ENCODE data around the gene ECE2.
A peak's percentile ranks its signal among the peaks of the same experiment; 100 is the strongest.
"Not testable (repeated sequence)": the region's sequence is repeated elsewhere in the genome, so short reads cannot be mapped to it uniquely, and the experiment has no call there.

Gene ECE2

GRCh38 chr3:184267249-184267648 lies 8.6 kb upstream of the ECE2 start:
- DNase-seq (ENCODE audit: low read depth, low spot score): not testable (repeated sequence)

- DNase-seq (ENCODE audit: low read depth, low spot score): no peak
Measured at GRCh38 chr3:184272269-184272668, 3.6 kb upstream of the ECE2 start.

DNA sequence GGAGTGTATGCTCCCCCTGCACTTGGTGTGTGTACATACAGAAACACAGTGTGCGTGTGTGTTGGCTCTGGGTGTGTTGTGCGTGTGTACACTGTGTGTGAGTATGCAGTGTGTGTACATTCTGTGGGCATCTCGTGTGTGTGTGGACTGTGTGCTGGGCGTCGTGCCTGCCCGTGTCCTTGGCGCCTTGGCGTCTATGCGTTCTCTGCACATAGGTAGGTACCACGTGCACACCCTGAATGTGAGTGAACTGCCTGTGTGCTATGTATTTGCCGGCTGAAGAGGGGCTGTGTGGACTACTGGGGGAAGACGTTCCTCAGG lies 481 bp upstream of the ECE2 start:
- no peak for DNase-seq (ENCODE audit: low read depth, low spot score)

DNA sequence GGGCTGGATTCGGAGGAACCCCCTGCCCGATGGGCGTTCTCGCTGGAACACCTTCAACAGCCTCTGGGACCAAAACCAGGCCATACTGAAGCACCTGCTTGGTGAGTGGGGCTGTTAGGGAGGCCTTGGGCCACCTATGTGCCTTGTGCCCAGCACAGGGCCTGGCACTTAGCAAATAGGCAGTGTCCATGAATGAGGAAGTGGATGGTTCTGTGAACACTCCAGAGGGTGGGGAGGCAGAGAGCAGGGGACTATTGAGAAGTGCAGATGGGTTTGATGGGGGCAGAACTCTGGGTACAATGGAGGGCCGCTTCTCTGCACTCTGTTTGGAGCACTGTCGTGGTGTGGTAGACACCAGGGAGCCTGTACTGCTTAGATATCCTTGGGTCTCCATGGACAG lies 1.5 kb downstream of the ECE2 start:
- DNase-seq (ENCODE audit: low read depth, low spot score): no peak

DNA sequence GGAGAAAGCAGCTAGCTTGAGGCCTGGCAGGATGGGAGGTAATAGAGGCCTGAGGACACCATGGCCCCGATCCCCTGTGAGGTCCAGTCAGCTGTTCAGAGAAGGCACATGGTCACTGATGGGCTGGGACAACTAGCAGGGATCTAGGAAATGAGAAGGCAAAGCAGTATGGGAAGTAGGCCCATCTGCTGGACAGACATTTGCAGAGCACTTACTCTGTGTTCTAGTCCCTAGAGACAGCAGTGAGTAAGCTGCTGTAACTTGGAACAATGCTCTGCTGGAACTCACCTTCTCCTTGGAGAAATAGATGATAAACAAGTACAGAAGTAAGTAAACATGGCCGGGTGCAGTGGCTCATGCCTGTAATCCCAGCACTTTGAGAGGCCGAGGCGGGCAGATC lies 7.1 kb downstream of the ECE2 start:
- DNase-seq (ENCODE audit: low read depth, low spot score): no peak

DNA sequence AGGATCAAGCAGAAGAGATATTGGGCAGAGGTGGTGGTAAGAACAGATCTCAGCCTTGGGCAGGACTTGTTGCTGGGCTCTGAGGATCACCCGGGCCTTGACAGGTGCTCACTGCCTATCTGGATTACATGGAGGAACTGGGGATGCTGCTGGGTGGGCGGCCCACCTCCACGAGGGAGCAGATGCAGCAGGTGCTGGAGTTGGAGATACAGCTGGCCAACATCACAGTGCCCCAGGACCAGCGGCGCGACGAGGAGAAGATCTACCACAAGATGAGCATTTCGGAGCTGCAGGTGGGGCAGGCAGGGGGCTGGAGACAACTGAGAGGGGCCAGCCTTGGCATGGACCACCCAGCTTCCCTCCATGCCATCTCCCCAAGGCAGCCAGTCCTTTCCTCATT lies 7.9 kb downstream of the ECE2 start:
- DNase-seq (ENCODE audit: low read depth, low spot score): no peak

- peak; percentile 81 for DNase-seq (ENCODE audit: low read depth, low spot score)
Measured at GRCh38 chr3:184284696-184285095, 8.9 kb downstream of the ECE2 start.

DNA sequence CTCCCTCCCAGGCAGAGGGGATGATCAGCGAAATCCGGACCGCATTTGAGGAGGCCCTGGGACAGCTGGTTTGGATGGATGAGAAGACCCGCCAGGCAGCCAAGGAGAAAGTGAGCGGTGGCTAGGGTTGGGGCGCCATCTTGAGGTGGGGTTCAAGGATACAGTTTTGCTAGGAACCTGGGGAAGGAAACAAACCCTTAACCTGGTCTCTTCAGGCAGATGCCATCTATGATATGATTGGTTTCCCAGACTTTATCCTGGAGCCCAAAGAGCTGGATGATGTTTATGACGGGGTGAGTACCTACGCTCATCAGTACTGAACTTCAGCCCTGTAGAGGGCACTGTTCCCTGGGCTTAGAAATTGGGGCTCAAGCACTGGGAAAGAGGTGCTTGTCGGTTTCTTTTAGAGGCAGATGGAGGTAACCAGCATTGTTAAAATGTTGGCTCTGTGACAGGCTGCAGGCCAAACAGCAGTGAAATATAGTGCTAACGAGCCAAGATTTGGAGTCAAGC lies 13.7 kb downstream of the ECE2 start:
- peak; percentile 67 for DNase-seq (ENCODE audit: low read depth, low spot score)

DNA sequence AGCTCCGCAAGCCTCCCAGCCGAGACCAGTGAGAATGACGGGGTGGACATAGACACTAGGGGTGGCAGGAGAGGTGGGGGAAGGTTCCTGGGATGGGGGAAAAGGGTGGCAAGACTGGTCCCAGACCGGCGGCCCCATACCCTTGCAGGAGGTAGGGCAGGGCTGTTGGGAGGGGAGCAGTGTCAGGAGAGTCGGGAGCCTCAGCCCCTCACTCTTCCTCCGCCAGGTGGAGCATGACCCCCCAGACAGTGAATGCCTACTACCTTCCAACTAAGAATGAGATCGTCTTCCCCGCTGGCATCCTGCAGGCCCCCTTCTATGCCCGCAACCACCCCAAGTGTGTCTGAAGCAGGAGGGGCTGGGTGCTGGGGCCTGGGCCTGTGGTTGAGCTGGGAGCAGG lies 14.5 kb downstream of the ECE2 start:
- no peak for DNase-seq (ENCODE audit: low read depth, low spot score)

DNA sequence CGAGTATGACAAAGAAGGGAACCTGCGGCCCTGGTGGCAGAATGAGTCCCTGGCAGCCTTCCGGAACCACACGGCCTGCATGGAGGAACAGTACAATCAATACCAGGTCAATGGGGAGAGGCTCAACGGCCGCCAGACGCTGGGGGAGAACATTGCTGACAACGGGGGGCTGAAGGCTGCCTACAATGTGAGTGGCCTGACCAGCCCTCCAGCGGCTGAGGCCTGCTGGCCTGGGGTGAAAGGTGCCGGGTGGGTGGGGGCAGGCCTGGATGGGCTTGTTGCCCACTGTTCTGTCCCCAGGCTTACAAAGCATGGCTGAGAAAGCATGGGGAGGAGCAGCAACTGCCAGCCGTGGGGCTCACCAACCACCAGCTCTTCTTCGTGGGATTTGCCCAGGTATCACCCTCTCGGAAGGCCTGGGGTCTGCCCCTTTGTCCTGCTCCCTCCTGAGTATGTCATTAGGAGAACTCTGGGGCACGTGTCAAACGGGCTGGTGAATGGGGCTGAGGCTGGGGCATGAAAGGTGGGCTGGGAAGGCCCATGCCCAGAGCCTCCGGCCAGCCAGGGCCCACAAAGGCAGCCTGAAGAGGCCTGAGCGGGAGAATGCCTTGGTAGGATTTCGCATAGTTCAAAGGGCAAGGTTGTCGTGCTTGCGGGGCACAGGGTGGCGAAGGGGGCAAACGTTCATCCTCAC lies 15.4 kb downstream of the ECE2 start:
- no peak for DNase-seq (ENCODE audit: low read depth, low spot score)

DNA sequence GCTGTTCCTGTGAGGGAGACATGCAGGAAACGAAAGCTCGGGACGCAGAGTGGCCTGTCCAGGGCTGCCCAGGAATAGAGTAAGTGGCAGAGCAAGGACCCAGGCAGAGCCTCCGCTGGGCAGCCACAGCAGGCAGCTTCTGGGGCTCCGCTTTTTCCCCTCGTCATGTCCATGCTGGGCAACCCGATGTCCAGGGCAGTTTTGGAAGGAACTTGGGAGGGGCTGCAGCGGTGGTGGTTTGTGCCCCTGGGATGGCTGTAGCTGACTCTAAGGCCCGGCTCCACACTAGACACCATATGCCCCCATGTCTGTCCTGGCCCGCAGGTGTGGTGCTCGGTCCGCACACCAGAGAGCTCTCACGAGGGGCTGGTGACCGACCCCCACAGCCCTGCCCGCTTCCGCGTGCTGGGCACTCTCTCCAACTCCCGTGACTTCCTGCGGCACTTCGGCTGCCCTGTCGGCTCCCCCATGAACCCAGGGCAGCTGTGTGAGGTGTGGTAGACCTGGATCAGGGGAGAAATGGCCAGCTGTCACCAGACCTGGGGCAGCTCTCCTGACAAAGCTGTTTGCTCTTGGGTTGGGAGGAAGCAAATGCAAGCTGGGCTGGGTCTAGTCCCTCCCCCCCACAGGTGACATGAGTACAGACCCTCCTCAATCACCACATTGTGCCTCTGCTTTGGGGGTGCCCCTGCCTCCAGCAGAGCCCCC lies 16.1 kb downstream of the ECE2 start:
- DNase-seq (ENCODE audit: low read depth, low spot score): no peak

DNA sequence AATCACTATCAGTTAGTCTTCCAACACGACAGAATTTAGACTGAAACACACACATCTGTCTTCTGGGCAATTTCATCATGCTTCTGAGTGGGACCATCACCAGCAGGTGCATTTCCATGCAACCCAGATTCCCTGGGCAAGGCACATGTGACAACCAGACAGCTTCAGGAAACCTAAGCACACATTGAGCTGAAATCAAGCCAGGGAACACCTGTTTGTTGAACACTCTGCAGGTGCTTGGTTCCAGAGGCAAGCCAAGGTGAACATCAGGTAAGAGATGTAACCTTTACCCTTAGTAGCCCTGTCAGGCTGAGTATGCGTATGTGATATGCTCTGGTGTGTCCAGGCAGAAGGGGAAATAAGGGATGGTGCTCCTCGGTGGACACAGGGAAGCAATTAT lies 19.9 kb downstream of the ECE2 start:
- DNase-seq (ENCODE audit: low read depth, low spot score): no peak

DNA sequence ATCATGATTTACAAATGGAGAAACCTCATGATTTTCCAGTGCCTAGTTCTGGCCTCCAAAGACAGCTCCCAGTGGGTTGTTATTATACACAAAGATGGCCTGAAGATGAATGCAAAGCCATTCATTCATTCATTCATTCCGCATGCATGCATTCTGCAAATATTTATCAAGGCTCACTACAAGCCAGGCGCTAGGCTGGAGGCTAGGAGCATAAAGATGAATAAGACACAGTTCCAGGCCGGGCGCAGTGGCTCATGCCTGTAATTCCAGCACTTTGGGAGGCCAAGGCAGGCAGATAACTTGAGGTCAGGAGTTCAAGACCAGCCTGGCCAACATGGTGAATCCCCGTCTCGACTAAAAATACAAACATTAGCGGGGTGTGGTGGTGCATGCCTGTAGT lies 20.8 kb downstream of the ECE2 start:
- no peak for DNase-seq (ENCODE audit: low read depth, low spot score)

DNA sequence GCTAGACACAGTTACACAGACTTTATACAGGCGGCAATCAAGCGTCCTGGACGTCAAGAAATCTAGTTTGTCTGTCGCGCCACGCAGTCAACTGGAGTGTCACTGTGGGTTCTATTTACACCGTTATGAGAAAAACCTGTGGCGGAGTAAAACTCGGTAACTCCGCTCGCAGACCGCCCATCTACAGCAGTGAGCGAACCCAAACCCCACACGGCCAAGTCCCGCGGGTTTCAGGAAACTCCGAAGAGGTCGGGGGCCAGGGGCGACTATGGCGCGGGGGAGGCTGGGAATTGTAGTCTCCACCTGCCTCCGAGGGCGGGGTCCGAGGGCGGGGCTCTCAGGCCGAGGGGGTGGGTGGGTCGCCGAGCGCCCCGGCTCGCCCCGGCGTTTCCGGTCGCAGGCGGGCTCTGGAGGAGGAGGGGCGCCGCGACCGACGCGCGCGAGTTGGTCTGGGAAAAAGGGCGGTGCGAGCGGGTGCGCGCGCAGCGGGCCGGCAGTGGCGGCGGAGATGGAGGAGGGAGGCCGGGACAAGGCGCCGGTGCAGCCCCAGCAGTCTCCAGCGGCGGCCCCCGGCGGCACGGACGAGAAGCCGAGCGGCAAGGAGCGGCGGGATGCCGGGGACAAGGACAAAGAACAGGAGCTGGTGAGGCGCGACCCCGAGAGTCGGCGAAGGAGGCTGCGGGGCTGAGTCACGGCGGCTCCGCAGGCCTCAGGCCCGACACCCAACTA lies 23.1 kb downstream of the ECE2 start, which contains the start of gene PSMD2:
Gene PSMD2 (plus strand): TSS at position 483 of the 729 bp plus-strand sequence. CDS start 26 bp downstream, at position 509.
- peak; percentile 99 for DNase-seq (ENCODE audit: low read depth, low spot score)

DNA sequence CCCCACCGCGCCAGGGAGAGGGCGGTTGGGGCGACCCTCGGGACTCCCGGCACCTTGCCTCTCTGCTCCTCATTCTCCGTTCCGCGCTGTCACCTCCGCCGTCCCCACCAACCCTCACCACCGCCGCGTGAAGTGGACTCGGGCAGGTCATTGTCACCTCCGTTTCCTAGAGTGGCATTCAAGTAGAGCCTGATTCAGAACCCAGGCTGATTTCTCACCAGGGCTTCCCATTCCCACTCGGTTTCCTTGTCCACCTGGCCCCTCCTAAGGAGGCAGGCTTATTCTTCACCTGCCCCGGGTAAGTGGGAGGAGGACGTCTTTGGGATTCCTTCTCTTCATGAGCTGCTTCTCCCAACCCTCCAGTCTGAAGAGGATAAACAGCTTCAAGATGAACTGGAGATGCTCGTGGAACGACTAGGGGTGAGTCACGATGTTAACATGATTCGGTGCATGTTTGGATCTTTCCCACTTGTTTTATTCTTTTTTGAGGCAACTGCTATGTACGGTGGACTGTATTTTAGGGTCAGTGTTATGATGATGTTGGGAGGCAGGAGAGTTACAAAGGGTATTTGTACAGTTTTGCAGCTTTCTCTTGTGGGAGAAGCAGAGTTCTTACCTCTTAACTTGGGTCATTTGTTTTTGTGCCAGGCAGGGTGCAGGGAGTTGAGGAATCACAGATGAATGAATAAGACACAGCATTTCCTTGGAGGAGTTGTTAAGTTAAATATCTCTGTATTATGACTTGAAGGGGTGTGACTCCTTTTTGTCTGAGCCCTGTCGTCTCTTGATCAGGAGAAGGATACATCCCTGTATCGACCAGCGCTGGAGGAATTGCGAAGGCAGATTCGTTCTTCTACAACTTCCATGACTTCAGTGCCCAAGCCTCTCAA lies 23.9 kb downstream of the ECE2 start:
- peak; percentile 46 for DNase-seq (ENCODE audit: low read depth, low spot score)

DNA sequence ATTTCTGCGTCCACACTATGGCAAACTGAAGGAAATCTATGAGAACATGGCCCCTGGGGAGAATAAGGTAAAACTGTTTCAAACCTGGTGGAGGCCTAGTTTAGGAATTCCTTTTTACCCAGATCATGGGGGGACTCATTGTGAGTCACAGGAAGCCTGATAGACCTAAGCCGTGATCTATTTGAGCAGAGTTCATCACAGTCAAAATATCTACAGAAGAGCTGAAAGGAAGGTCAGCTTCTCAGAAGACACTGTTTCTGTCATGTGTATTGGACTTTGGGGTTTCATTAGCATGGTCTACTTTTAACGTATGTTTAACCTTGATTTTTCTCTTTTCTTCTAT lies 24.5 kb downstream of the ECE2 start:
- peak; percentile 28 for DNase-seq (ENCODE audit: low read depth, low spot score)

- DNase-seq (ENCODE audit: low read depth, low spot score): peak; percentile 22
Measured at GRCh38 chr3:184305577-184305976, 29.8 kb downstream of the ECE2 start.

- no peak for DNase-seq (ENCODE audit: low read depth, low spot score)
Measured at GRCh38 chr3:184306341-184306972, 30.6 kb downstream of the ECE2 start.

DNA sequence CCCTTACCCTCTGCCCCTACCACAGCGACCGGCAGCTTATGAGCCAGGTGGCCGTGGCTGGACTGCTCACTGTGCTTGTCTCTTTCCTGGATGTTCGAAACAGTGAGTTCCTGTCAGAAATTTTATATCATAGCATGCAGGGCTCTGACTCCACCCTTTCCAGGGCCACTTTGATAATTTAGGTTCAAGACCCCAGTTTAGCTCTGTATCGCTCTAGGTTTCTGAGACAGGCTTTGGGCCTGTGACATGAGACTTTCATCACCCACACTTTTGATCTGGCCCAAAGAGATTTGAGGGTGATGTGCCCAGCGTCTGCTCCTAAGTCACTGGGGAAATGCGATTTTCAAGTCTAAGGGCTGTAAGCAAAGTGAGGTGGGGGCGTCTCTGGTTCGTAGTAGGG lies 32.1 kb downstream of the ECE2 start:
- no peak for DNase-seq (ENCODE audit: low read depth, low spot score)

DNA sequence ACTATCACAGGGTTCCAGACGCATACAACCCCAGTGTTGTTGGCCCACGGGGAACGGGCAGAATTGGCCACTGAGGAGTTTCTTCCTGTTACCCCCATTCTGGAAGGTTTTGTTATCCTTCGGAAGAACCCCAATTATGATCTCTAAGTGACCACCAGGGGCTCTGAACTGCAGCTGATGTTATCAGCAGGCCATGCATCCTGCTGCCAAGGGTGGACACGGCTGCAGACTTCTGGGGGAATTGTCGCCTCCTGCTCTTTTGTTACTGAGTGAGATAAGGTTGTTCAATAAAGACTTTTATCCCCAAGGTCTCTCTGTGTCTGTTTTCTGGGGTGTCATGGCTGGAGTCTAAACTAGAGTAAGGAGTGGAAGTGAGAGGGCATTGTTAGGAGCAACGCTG lies 32.9 kb downstream of the ECE2 start:
- no peak for DNase-seq (ENCODE audit: low read depth, low spot score)

DNA sequence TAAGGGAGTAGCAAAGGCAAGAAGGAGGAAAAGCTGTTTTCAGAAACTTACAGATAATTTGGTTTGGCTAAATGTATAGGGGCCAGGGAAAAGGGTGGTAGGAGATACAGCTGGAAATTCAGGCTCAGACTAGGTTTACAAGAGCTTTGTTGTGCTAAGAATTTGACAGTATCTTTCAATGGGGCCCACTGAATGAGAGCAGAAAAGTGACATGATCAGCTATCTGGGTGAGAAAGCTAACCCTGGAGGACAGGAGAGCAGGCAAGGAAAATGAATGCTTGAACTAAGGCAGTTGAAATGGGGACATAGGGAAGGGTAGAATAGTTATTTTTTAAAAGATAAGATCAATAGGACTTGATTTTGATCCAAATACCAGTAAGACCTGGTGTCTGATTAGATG lies 35.8 kb downstream of the ECE2 start:
- DNase-seq (ENCODE audit: low read depth, low spot score): no peak
